HEK293 (cell line): Measurements from ENCODE around the gene TMEM35A.

Source experiments
- BCL11A ChIP-seq: fragments of 450-650 bp; formaldehyde crosslinking; IDR thresholded peaks from 2 replicates; pipeline ENCODE4 v1.5.1; 2016; ENCODE audit warnings: low read depth, missing biosample characterization, missing genetic modification characterization
- FEZF1 ChIP-seq: fragments of 450-650 bp; formaldehyde crosslinking; IDR thresholded peaks from 2 replicates; pipeline ENCODE4 v1.5.1; 2016; ENCODE audit warnings: missing biosample characterization, missing genetic modification characterization
- KLF9 ChIP-seq: fragments of 450-650 bp; formaldehyde crosslinking; IDR thresholded peaks from 2 replicates; pipeline ENCODE4 v1.5.1; 2016; ENCODE audit warnings: missing biosample characterization, missing genetic modification characterization, low read depth
- PRDM10 ChIP-seq: fragments of 450-650 bp; formaldehyde crosslinking; IDR thresholded peaks from 2 replicates; pipeline ENCODE4 v1.5.1; 2016; ENCODE audit warnings: missing biosample characterization, missing genetic modification characterization
- SP2 ChIP-seq: fragments of 450-650 bp; formaldehyde crosslinking; IDR thresholded peaks from 2 replicates; pipeline ENCODE4 v1.5.1; 2016; ENCODE audit warnings: missing biosample characterization, missing genetic modification characterization
- SP7 ChIP-seq: fragments of 450-650 bp; formaldehyde crosslinking; IDR thresholded peaks from 2 replicates; pipeline ENCODE4 v1.5.1; 2016; ENCODE audit warnings: missing biosample characterization, missing genetic modification characterization
- TRIM28 ChIP-seq: IDR thresholded peaks from 2 replicates; pipeline ENCODE4 v1.6.1; 2011; ENCODE audit warnings: low read length, control low read depth, borderline replicate concordance
- ZBTB48 ChIP-seq: fragments of 450-650 bp; formaldehyde crosslinking; IDR thresholded peaks from 2 replicates; pipeline ENCODE4 v1.5.1; 2016; ENCODE audit warnings: missing biosample characterization, missing genetic modification characterization
- ZNF24 ChIP-seq: fragments of 450-650 bp; formaldehyde crosslinking; IDR thresholded peaks from 2 replicates; pipeline ENCODE4 v1.5.1; 2016; ENCODE audit warnings: missing biosample characterization, missing genetic modification characterization
- ZNF266 ChIP-seq: fragments of 450-650 bp; formaldehyde crosslinking; IDR thresholded peaks from 2 replicates; pipeline ENCODE4 v1.5.1; 2016; ENCODE audit warnings: missing biosample characterization, missing genetic modification characterization, low read depth
- ZNF324 ChIP-seq: fragments of 450-650 bp; formaldehyde crosslinking; IDR thresholded peaks from 2 replicates; pipeline ENCODE4 v1.5.1; 2016; ENCODE audit warnings: missing biosample characterization, missing genetic modification characterization
- ZNF341 ChIP-seq: fragments of 450-650 bp; formaldehyde crosslinking; IDR thresholded peaks from 2 replicates; pipeline ENCODE4; 2016; ENCODE audit warnings: low read depth, missing biosample characterization, missing genetic modification characterization
- ZNF391 ChIP-seq: fragments of 450-650 bp; formaldehyde crosslinking; IDR thresholded peaks from 2 replicates; pipeline ENCODE4 v1.5.1; 2016; ENCODE audit warnings: low read depth, missing biosample characterization, missing genetic modification characterization, borderline replicate concordance
- ZNF398 ChIP-seq: fragments of 450-650 bp; formaldehyde crosslinking; IDR thresholded peaks from 2 replicates; pipeline ENCODE4 v1.5.1; 2017; ENCODE audit warnings: missing biosample characterization, missing genetic modification characterization
- ZNF513 ChIP-seq: fragments of 450-650 bp; IDR thresholded peaks from 2 replicates; pipeline ENCODE4 v1.5.1; 2018; ENCODE audit warnings: missing biosample characterization, missing genetic modification characterization
- ZNF514 ChIP-seq: fragments of 450-650 bp; formaldehyde crosslinking; IDR thresholded peaks from 2 replicates; pipeline ENCODE4 v1.5.1; 2016; ENCODE audit warnings: missing biosample characterization, missing genetic modification characterization
- ZNF549 ChIP-seq: fragments of 450-650 bp; IDR thresholded peaks from 2 replicates; pipeline ENCODE4 v1.5.1; 2018; ENCODE audit warnings: missing biosample characterization, missing genetic modification characterization, mild to moderate bottlenecking, inconsistent platforms, moderate library complexity
- ZNF670 ChIP-seq: fragments of 450-650 bp; formaldehyde crosslinking; IDR thresholded peaks from 2 replicates; pipeline ENCODE4 v1.5.1; 2016; ENCODE audit warnings: missing biosample characterization, missing genetic modification characterization, low read depth
- ZNF776 ChIP-seq: fragments of 450-650 bp; formaldehyde crosslinking; IDR thresholded peaks from 2 replicates; pipeline ENCODE4 v1.5.0; 2017; ENCODE audit warnings: missing biosample characterization, missing genetic modification characterization, borderline replicate concordance
- TF ChIP-seq, protein P1 (sequence below): fragments of 450-650 bp; formaldehyde crosslinking; optimal IDR thresholded peaks from 2 replicates; pipeline ENCODE3; 2016; ENCODE audit warnings: missing biosample characterization, mild to moderate bottlenecking, missing genetic modification characterization
- TF ChIP-seq, protein P2 (sequence below): fragments of 450-650 bp; formaldehyde crosslinking; IDR thresholded peaks from 2 replicates; pipeline ENCODE4 v1.5.1; 2017; ENCODE audit warnings: missing biosample characterization, mild to moderate bottlenecking, missing genetic modification characterization, moderate library complexity
- TF ChIP-seq, protein P3 (sequence below): fragments of 450-650 bp; formaldehyde crosslinking; IDR thresholded peaks from 2 replicates; pipeline ENCODE4 v1.5.1; 2016; ENCODE audit warnings: missing biosample characterization, missing genetic modification characterization, borderline replicate concordance
- TF ChIP-seq, protein P4 (sequence below): fragments of 450-650 bp; formaldehyde crosslinking; IDR thresholded peaks from 2 replicates; pipeline ENCODE4 v1.5.1; 2016; ENCODE audit warnings: missing biosample characterization, missing genetic modification characterization

The TMEM35A gene

GRCh38 chrX:101051549-101052302 lies 27.0 kb upstream of the TMEM35A start, which contains the start of gene TRMT2B (continued):
- TF ChIP-seq ZNF324 (tag by site-specific recombination): no peak
- 0 out of 2 replicates have a peak, but pooled peaks have one; percentile 31 for TF ChIP-seq ZNF391 (tag by site-specific recombination)
- TF ChIP-seq ZNF776 (tag by site-specific recombination): no peak
- no peak for TF ChIP-seq ZNF266 (tag by site-specific recombination)
- peak; percentile 57; the same call in 1 of the 2 replicates for TF ChIP-seq ZBTB48 (tag by site-specific recombination)
- peak; percentile 50 for TF ChIP-seq FEZF1 (tag by site-specific recombination)
- TF ChIP-seq, protein P1, sequence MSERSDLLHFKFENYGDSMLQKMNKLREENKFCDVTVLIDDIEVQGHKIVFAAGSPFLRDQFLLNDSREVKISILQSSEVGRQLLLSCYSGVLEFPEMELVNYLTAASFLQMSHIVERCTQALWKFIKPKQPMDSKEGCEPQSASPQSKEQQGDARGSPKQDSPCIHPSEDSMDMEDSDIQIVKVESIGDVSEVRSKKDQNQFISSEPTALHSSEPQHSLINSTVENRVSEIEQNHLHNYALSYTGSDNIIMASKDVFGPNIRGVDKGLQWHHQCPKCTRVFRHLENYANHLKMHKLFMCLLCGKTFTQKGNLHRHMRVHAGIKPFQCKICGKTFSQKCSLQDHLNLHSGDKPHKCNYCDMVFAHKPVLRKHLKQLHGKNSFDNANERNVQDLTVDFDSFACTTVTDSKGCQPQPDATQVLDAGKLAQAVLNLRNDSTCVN: peak; percentile 56
- TF ChIP-seq ZNF341: peak; percentile 78
- TF ChIP-seq ZNF24: no peak; the same call in 1 of the 2 replicates
- TF ChIP-seq, protein P2, sequence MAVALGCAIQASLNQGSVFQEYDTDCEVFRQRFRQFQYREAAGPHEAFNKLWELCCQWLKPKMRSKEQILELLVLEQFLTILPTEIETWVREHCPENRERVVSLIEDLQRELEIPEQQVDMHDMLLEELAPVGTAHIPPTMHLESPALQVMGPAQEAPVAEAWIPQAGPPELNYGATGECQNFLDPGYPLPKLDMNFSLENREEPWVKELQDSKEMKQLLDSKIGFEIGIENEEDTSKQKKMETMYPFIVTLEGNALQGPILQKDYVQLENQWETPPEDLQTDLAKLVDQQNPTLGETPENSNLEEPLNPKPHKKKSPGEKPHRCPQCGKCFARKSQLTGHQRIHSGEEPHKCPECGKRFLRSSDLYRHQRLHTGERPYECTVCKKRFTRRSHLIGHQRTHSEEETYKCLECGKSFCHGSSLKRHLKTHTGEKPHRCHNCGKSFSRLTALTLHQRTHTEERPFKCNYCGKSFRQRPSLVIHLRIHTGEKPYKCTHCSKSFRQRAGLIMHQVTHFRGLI (tag by site-specific recombination): no peak
- 0 out of 2 replicates have a peak, but pooled peaks have one; percentile 36 for TF ChIP-seq SP7 (tag by site-specific recombination)
- TF ChIP-seq ZNF549: no peak
- no peak for TF ChIP-seq ZNF670 (tag by site-specific recombination)
- TF ChIP-seq BCL11A (tag by site-specific recombination): no peak
- TF ChIP-seq TRIM28: no peak
- no peak for TF ChIP-seq ZNF513 (tag by site-specific recombination)
- TF ChIP-seq KLF9 (tag by site-specific recombination): peak; percentile 77; the same call in 1 of the 2 replicates
- TF ChIP-seq SP2 (tag by site-specific recombination): peak; percentile 67
- TF ChIP-seq ZNF514 (tag by site-specific recombination): no peak
- TF ChIP-seq, protein P3, sequence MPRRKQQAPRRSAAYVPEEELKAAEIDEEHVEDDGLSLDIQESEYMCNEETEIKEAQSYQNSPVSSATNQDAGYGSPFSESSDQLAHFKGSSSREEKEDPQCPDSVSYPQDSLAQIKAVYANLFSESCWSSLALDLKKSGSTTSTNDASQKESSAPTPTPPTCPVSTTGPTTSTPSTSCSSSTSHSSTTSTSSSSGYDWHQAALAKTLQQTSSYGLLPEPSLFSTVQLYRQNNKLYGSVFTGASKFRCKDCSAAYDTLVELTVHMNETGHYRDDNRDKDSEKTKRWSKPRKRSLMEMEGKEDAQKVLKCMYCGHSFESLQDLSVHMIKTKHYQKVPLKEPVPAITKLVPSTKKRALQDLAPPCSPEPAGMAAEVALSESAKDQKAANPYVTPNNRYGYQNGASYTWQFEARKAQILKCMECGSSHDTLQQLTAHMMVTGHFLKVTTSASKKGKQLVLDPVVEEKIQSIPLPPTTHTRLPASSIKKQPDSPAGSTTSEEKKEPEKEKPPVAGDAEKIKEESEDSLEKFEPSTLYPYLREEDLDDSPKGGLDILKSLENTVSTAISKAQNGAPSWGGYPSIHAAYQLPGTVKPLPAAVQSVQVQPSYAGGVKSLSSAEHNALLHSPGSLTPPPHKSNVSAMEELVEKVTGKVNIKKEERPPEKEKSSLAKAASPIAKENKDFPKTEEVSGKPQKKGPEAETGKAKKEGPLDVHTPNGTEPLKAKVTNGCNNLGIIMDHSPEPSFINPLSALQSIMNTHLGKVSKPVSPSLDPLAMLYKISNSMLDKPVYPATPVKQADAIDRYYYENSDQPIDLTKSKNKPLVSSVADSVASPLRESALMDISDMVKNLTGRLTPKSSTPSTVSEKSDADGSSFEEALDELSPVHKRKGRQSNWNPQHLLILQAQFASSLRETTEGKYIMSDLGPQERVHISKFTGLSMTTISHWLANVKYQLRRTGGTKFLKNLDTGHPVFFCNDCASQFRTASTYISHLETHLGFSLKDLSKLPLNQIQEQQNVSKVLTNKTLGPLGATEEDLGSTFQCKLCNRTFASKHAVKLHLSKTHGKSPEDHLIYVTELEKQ: no peak
- TF ChIP-seq, protein P4, sequence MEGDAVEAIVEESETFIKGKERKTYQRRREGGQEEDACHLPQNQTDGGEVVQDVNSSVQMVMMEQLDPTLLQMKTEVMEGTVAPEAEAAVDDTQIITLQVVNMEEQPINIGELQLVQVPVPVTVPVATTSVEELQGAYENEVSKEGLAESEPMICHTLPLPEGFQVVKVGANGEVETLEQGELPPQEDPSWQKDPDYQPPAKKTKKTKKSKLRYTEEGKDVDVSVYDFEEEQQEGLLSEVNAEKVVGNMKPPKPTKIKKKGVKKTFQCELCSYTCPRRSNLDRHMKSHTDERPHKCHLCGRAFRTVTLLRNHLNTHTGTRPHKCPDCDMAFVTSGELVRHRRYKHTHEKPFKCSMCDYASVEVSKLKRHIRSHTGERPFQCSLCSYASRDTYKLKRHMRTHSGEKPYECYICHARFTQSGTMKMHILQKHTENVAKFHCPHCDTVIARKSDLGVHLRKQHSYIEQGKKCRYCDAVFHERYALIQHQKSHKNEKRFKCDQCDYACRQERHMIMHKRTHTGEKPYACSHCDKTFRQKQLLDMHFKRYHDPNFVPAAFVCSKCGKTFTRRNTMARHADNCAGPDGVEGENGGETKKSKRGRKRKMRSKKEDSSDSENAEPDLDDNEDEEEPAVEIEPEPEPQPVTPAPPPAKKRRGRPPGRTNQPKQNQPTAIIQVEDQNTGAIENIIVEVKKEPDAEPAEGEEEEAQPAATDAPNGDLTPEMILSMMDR (tag by site-specific recombination): no peak
- peak; percentile 81 for TF ChIP-seq ZNF398 (tag by site-specific recombination)
- peak; percentile 62 for TF ChIP-seq PRDM10 (tag by site-specific recombination)
